Right atrium auricular region (tissue), 2 donors: ENCODE results near the gene RRP8. TPM values are rescaled to one million over a fixed set of nuclear protein-coding genes. Genes with fewer than 3 reads are reported as not detected.

Experiments
- DNase-seq: peaks from one replicate; pipeline ENCODE4 v3.0.0-alpha.2; 2019; ENCODE audit warnings: low spot score
- H3K27ac ChIP-seq, 2 donors: fragments of 200-600 bp; sonication (generic); 1 replicate in 1 of 2; 2 replicates in 1 of 2; pipeline ENCODE4 v1.5.1; 2016 to 2019
- H3K27me3 ChIP-seq, 2 donors: fragments of 200-600 bp; sonication (generic); one replicate each; pipeline versions ENCODE4 v1.5.1 to v1.6.0; 2017 to 2019
- H3K36me3 ChIP-seq: fragments of 200-600 bp; sonication (generic); one replicate; pipeline ENCODE4 v1.5.1; 2016
- H3K4me1 ChIP-seq, 2 donors: fragments of 200-600 bp; sonication (generic); one replicate each; pipeline versions ENCODE4 v1.5.1 to v1.6.0; 2017 to 2019
- H3K4me3 ChIP-seq, 2 donors: fragments of 200-600 bp; sonication (generic); 1 replicate in 1 of 2; 2 replicates in 1 of 2; pipeline ENCODE4 v1.5.1; 2017 to 2019; ENCODE audit warnings: mild to moderate bottlenecking in 1 of 2, moderate library complexity in 1 of 2
- H3K9me3 ChIP-seq, 2 donors: fragments of 200-600 bp; sonication (generic); one replicate each; pipeline ENCODE4 v1.5.1; 2019
- total RNA-seq, 2 donors: library from RNA; depleted of rRNA; stranded (reverse); fragments of >200 nt; gene quantifications; one replicate each; pipeline ENCODE4 v1.1.0, GENCODE V29; 2016
- TF ChIP-seq, protein P1 (sequence below), 2 donors: fragments of 200-600 bp; sonication (generic); IDR thresholded peaks; one replicate each; pipeline ENCODE4 v1.5.1; 2019; ENCODE audit warnings: antibody characterized with exemption in 2 of 2

The RRP8 gene
- total RNA-seq, 2 donors from 2014 or later, result 9.7 to 12.2 TPM

DNA sequence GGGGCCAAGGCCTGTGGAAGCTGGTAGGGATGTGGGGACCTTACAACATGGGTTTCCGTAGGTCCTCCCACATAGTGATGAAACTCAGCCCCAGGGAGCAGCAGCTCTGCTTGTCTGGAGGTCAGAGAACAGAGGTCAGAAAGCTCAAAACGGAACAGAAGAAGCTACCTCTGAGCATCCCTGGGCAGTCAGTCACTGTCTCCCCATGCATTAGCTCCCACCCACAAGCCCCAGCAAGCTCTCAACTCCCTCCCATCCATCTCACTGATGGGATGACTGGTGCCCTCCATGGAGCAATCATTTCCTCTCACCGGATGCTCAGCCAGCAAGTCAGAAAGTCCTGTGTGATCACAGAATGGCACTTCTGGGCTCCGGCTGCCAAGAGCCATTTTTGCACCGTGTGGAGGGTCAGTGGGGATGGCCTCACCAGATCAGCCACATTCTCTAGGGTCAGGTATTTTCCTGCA lies 13.9 kb upstream of the RRP8 start:
- no peaks in the 10 kb centered on the region for H3K27me3 ChIP-seq
- H3K4me1 ChIP-seq, result peaks cover 0 to 37% of the 10 kb centered on the region in 2 donors
- DNase-seq, result no peak
- H3K4me3 ChIP-seq, result peak overlapping the region in 1 of 2 donors; percentile 78
- no peak overlapping the region for H3K27ac ChIP-seq
- peaks cover 12% of the 10 kb centered on the region for H3K36me3 ChIP-seq
- TF ChIP-seq, protein P1, sequence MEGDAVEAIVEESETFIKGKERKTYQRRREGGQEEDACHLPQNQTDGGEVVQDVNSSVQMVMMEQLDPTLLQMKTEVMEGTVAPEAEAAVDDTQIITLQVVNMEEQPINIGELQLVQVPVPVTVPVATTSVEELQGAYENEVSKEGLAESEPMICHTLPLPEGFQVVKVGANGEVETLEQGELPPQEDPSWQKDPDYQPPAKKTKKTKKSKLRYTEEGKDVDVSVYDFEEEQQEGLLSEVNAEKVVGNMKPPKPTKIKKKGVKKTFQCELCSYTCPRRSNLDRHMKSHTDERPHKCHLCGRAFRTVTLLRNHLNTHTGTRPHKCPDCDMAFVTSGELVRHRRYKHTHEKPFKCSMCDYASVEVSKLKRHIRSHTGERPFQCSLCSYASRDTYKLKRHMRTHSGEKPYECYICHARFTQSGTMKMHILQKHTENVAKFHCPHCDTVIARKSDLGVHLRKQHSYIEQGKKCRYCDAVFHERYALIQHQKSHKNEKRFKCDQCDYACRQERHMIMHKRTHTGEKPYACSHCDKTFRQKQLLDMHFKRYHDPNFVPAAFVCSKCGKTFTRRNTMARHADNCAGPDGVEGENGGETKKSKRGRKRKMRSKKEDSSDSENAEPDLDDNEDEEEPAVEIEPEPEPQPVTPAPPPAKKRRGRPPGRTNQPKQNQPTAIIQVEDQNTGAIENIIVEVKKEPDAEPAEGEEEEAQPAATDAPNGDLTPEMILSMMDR (IDR thresholded peaks at IDR 0.05), result no peak
- H3K9me3 ChIP-seq, result no peaks in the 10 kb centered on the region

DNA sequence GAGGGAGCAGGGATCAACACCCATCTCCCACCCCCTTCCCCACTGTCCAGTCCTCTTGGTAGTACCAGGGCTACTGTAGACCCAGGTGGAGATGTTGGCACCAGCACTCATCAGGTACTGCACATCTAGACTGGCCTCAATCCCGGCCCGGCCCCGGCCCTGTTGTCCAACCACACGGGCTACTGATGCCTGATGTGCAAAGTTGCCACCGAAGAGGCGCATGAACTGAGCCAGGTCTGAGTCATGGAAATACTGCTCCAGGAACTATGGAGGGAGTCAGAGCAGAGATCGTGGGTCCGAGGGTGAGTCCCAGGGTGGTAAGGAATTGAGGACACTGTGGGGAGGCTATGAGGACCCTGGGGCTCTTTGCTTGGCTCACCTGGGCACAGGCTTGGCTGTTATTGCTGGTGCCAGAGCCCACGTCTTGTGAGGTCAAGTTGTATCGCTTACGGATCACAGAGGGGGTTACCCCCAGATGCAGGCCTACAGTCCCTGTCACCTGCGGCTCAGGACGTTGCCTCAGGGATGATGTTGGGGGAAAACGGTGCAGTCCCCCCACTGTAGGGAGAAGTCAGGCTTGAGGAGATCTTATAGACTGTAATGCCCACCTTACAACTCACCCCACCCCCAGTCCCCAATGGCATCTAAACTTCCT lies 13.3 kb upstream of the RRP8 start:
- Histone ChIP-seq H3K4me3 (no peak overlapping the region), H3K9me3 (no peaks in the 10 kb centered on the region), H3K27ac (no peak overlapping the region), H3K4me1 (peaks cover 0 to 37% of the 10 kb centered on the region in 2 donors), H3K27me3 (no peaks in the 10 kb centered on the region), H3K36me3 (peaks cover 12% of the 10 kb centered on the region)
- TF ChIP-seq, protein P1 (IDR thresholded peaks at IDR 0.05), result no peak
- no peak for DNase-seq

DNA sequence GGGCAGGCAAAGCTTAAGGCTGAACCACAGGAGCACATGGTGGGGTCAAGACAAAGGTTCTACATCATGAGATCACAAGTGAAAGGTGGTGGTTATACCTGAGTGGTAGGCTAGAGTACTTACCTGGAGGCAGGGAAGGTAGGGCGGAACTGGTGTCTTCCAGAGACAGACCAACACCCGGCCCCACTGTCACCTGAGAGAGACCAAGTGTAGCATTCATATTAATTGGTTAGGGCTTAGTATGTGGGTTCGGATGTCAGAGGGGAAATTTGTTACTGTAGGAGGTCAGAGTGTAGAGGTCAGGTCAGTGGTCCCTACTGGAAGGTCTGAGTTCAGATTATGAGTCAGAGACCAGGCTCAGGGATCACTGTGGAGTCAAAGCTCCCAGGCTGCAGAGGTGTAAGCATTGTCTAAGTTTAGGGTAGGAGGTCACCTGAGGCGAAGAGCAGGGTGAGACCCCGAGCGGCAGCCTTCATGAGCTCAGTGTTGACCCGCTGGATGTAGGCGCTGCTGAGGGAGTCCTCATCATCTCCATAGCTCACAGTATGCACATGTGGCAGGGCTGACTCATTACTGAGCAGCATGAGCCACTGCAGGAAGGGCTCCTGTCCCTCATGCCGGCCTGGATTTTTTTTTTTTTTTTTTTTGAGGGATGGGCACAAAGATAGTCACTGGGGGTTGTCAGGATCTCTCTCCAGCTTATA lies 12.6 kb upstream of the RRP8 start:
- Histone ChIP-seq H3K4me3 (no peak overlapping the region), H3K27me3 (no peaks in the 10 kb centered on the region), H3K4me1 (peaks cover 0 to 44% of the 10 kb centered on the region in 2 donors), H3K36me3 (peaks cover 15% of the 10 kb centered on the region), H3K9me3 (no peaks in the 10 kb centered on the region), H3K27ac (no peak overlapping the region)
- DNase-seq, result no peak
- TF ChIP-seq, protein P1 (IDR thresholded peaks at IDR 0.05), result no peak

DNA sequence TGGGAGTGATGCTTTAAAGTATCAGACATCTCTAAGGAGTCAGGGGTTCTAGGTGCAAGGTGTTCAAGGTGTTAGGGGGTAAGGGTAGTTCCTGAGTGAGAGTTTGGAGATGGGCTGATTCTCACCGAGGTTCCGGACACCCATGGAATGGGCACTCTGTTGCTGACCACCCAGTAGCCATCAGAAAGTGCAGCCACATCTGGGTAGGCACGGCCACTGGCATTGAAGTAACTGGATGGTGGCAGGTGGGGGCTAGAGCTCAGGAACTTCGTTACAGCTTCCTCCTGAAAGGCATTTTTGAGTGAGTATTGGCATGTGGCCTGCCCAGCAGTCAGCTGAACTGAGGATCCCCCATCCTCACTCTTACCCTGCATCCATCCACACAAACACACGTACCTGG lies 11.6 kb upstream of the RRP8 start:
- Histone ChIP-seq H3K4me1 (peaks cover 0 to 53% of the 10 kb centered on the region in 2 donors), H3K9me3 (no peaks in the 10 kb centered on the region), H3K27me3 (no peaks in the 10 kb centered on the region), H3K36me3 (peaks cover 25% of the 10 kb centered on the region), H3K4me3 (no peak overlapping the region), H3K27ac (no peak overlapping the region)
- TF ChIP-seq, protein P1 (IDR thresholded peaks at IDR 0.05), result no peak
- DNase-seq, result no peak

DNA sequence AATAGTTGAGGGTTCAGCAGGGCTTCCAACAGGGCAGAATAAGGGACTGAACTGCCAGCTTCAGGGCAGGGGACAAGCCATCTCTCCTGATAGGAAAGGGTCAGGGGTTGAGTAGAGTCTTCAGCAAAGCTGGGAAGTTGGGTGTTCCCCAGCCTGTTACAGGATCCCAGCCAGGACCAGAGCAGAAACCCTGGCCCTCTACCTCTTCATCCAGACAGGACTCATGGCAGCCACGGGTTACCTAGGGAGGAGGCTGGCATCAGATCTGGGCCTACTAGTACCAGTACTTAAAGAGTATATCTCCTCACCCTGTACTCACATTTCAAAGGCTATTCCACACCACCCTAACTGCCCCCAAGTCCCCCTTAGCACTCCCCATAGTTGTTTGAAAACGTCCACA lies 11.0 kb upstream of the RRP8 start:
- DNase-seq, result no peak
- H3K4me1 ChIP-seq, result peaks cover 0 to 51% of the 10 kb centered on the region in 2 donors
- TF ChIP-seq, protein P1 (IDR thresholded peaks at IDR 0.05), result no peak
- H3K27me3 ChIP-seq, result no peaks in the 10 kb centered on the region
- no peak overlapping the region for H3K27ac ChIP-seq
- H3K36me3 ChIP-seq, result peaks cover 31% of the 10 kb centered on the region
- no peaks in the 10 kb centered on the region for H3K9me3 ChIP-seq
- H3K4me3 ChIP-seq, result no peak overlapping the region
